GM18526 (cell line): ENCODE measurements around the gene EME2.

Experiments used
- POLR2A ChIP-seq: IDR thresholded peaks from 3 replicates; pipeline ENCODE4 v1.6.1; 2011; ENCODE audit not compliant: insufficient read length; ENCODE audit errors: extremely low read depth

The EME2 gene

GRCh38 chr16:1808691-1809090 is 36.1 kb downstream of the EME2 start:
- no peak for TF ChIP-seq POLR2A

DNA sequence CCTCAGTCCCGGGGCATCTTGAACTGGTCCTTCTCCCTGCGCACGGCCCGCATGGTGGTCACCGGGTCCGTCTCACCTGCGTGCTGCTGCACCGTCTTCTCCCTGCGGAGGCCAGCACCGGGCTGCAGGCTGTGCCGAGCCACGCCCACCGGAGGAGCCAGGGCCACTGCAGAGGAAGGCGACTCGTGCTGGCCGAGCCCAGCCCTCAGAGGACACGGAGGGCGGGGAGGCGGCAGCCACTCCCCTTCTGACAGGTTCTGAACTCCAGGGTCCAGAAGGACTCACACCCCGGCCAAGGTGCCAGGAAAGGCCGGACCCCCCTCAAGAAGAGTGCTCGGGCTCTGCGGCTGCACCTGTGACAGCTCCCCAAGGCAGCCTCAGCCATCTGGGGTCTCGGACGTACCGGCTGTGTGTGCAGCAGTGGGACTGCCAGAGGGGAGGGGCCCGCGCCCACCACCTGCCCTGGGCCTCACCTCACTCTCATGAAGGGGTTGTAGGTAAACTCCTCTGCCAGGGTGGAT is 36.7 kb downstream of the EME2 start:
- no peak for TF ChIP-seq POLR2A

DNA sequence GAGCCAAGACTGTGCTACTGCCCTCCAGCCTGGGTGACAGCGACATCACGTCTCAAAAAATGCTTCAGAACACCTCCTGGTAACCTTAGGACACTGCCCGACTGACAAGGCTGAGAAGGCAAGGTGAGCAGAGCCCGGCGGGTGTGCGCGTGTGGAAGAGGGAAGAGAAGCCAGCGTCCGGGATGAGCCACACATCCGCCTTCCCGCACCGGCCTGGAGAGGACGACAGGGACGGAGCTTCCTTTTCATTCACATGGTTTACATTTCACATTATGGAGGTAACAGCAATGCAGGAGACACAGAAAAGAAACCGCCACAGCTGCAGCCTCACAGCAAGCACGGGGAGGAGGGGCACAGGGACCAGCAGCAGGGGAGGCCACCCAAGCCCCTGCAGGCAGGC is 37.5 kb downstream of the EME2 start:
- no peak for TF ChIP-seq POLR2A

DNA sequence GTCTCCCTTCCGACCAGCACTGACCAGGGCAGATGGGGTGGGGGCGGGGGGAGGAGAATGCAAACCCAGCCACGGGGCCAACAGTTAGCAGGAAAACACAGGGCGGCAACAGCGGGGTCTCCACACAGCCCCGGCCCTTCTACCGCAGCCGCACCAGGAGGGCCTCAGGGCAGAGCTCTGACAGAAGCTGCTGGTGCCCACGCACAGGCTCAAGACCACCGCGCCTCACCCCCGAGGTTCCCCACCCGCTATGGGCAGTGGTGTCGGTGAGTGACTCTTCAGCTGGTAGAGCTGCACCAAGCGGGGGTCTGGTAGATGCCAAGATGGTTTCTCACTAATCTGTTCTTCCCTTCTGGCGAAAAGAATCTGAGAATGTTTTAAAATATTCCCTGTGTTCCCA is 37.9 kb downstream of the EME2 start:
- TF ChIP-seq POLR2A: no peak

- no peak for TF ChIP-seq POLR2A
Measured at GRCh38 chr16:1812732-1813163, 40.1 kb downstream of the EME2 start.

GRCh38 chr16:1815461-1815860 is 42.9 kb downstream of the EME2 start:
- TF ChIP-seq POLR2A: no peak

GRCh38 chr16:1816396-1817275 is 44.0 kb downstream of the EME2 start:
- TF ChIP-seq POLR2A: no peak

- no peak for TF ChIP-seq POLR2A
Measured at GRCh38 chr16:1817276-1817589, 44.6 kb downstream of the EME2 start.

DNA sequence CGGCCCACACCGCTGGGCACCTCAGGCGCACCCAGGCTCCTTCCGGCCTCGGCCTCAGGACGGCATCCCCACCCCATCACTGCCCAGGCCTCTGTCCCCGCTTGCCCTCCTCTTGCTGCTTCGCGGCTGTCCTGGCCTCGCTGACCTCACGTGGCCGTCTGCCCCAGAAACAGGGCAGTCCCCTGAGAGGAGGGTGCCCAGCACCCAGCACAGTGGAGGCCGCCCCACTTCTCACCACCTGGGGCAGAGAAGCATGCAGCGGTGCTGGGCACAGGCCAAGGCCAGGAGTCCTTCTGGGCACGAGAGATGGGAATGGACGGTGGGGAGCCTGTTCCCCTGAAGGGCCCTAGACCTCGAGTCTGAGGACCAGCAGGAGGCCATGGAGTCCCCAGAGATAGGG is 45.1 kb downstream of the EME2 start:
- no peak for TF ChIP-seq POLR2A

GRCh38 chr16:1818204-1818872 is 45.7 kb downstream of the EME2 start:
- TF ChIP-seq POLR2A: no peak

DNA sequence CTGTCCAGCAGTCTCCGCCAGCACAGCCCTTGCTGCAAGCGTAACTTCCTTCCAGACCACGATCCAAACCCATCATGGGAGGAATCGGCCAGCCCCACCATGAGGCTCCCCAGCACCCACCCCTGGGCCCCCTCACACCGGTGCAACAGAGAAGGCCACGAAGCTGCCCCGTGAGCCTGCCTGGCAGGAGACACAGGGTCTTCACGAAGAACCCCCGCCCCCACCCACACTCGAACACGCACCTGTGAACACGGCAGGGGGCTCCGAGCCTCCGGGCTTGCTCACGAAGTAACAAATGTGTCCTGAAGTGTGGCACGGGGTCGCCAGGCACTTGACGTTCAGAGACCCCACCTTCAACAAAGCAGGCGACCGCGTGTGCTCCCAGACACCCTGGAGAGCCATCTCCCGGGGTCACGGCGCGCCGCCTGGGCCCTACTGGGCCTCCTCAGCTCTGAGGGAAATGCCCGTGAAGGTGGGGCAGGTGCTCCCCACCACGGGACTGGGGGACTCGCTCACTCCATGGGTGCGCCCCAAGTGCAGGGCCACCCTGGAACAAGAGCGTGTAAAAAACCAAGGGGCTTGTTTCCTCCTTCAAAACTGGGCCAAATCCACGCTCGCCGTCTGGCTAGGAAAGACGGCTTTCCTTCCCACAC is 46.4 kb downstream of the EME2 start:
- TF ChIP-seq POLR2A: no peak

DNA sequence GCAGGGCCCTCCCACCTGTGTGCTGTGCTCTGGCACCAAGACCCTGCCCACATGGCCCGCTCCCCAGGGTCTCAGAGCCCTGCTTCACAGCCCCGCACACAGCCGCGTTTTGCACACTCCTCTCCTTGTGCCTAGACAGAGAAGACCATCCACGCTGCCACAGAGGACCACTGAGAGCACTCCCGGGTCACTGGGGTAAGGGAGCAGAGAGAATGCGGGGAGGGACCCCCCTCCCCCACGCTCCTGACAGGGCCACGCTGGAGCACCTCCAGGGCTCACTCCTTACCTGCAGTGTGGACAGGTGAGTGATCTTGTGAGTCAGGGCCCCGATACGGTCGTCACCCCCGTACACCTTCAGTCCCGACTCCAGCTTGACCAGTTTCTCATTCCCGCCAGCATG is 47.0 kb downstream of the EME2 start:
- no peak for TF ChIP-seq POLR2A

DNA sequence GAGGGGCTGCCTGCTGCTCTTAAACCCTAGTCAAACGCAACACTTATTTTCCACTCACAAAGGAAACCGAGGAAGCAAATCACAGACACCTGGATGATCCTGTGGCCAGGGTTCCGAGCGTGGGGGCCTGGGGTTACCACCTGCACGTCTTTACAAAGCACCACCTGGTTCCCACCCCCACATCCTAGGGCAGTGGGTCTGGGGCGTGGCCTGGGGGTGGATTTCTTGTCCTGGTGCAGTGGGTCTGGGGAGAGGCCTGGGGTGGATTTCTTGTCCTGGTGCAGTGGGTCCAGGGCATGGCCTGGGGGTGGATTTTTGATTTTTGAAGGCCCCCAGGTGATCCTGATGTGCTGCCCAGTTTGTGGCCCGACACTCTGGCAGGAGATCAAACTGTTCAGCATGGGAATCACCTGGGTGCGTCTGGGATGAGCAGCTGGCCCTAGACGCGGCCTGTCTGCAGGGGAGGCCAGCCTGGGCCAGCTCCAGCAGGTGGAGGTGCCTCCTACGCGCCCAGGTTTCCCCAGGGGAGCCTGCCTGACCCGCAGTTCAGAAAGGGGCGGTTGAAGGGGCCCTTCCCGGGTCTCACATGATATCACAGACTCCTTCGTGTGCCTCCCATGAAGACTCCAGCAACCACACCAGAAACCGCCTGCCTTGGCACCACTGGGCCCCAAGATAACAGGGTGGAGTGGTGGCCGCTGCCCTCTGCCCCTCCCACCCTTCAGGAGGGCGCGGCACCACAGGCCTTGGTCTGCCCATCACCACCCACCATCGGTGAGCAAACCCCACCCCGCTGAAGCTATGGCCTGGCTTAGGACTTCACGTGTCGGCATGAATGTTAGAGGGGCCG is 47.7 kb downstream of the EME2 start:
- TF ChIP-seq POLR2A: no peak

GRCh38 chr16:1820946-1821290 is 48.3 kb downstream of the EME2 start:
- TF ChIP-seq POLR2A: no peak

DNA sequence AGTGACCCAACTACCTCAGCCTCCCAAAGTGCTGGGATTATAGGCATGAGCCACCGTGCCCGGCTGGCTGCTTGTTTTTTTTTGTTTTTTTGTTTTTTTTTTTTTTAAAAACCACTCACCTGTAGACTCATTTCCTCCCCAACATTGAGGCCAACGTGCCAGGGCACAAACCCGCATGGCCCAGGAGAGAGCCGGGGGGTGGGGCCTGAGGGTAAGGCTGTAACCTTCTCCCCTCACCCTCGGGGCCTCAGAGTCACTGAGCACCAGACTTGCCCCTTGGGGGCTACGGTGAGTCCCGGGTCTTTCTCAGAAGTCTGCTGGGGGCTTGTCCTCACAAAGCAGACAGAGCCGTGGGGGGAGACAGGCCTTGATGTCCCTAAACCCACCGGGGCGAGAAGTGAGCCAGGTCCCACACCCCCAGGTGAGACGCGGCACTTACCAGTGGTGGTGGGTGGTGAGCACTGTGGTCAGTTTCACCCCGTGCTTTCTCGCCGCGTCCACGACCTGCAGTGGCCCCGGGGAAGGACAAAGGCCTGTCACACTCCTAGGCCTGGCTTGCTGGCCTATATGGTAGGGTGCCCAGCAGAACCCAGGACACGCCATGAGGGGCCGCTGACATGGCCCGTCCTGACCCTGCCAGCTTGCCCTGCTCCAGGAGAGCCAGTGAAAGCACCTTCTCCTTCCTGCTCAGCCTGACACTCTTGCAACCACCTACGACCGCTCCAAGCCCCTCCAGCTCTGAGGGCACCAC is 49.4 kb downstream of the EME2 start:
- no peak for TF ChIP-seq POLR2A

- no peak for TF ChIP-seq POLR2A
Measured at GRCh38 chr16:1822801-1823200, 50.2 kb downstream of the EME2 start.
